ENCODE measurements around the gene ARL8A.

- TF ChIP-seq CTCF (IDR thresholded peaks at IDR 0.05) = peak in 1 of 3 experiments; percentile 37
- TF ChIP-seq EP300 (IDR thresholded peaks at IDR 0.05) = no peak
Observed at GRCh38 chr1:202154766-202155477, 10.4 kb upstream of the ARL8A start.
